Measurements from ENCODE around the gene SH3BGR. TPM values are rescaled to one million over a fixed set of nuclear protein-coding genes. Genes with fewer than 3 reads are reported as not detected.

Gene SH3BGR
- total RNA-seq, 2 donors from 2014 or later: 2.4 to 4.0 TPM

DNA sequence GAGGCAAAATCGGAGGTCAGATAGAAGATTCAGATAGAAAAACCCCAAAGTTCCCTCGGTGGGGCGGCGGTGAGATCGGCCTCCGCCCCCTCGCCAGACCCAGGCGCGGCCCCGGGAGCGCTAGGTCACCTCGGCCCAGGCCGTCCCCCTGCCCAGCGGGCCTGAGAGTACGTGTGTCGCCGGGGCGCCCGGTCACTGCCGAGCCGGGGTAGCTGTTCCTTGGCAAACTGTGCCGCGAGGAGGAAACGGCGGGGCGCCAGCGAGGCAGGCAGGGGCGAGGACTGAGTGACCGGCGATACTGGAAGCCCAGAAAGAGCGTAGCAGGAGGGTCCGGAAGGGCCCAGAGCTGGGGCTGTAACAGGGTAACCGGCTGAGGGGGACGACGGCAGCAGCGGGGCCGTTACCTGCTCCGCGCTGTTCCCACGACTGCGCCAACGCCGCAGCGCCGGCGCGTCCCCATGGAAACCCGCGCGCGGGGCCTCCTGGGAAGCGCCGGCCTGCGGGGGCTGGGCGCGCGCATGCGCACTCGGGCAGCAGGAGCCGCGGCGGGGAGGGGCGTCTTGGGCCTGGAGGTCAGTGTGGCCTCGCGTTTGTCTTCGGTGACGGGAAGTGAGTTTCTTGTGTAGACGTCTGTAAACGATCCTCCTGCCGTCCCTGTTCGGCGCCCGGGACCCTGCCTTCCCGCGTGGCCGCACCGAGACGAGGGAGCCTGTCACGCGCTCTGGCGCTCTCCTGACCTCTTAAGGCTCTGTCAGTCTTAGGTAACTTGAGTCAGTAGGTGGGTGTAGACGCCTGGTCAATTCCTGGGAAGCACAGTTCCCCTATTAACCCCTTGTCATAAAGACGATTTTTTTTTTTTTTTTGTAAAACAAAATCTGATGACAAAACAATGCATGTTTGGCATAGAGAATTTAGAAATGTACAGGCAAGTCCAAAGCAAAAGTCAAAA lies 6.2 kb upstream of the SH3BGR start, which contains the start of gene LCA5L:
TSS of gene LCA5L (minus strand) at position 458 of the 949 bp plus-strand sequence. CDS start 17,285 bp downstream, outside the sequence.
- DNase-seq: peak; percentile 92 to 96
- peaks cover 14% of the 10 kb centered on the region for H3K4me1 Mint-ChIP-seq (ENCODE audit: low read depth)
- H3K27me3 Mint-ChIP-seq (ENCODE audit: low read depth): peaks cover 27% of the 10 kb centered on the region
- no peaks in the 10 kb centered on the region for H3K9me3 Mint-ChIP-seq
- no peaks in the 10 kb centered on the region for H3K36me3 Mint-ChIP-seq (ENCODE audit: insufficient read depth in 2 of 2)
- H3K27ac Mint-ChIP-seq: peak within 1 kb of the TSS; percentile 96
- peak; percentile 92 to 93 for ATAC-seq (replicated peaks in 1 of 2)
- peak within 1 kb of the TSS; percentile 91 to 95 for H3K4me3 Mint-ChIP-seq

GRCh38 chr21:39447264-39447663 lies 4.5 kb upstream of the SH3BGR start:
- no peak for DNase-seq
- no peaks in the 10 kb centered on the region for H3K9me3 Mint-ChIP-seq
- H3K4me3 Mint-ChIP-seq: no peak overlapping the region

DNA sequence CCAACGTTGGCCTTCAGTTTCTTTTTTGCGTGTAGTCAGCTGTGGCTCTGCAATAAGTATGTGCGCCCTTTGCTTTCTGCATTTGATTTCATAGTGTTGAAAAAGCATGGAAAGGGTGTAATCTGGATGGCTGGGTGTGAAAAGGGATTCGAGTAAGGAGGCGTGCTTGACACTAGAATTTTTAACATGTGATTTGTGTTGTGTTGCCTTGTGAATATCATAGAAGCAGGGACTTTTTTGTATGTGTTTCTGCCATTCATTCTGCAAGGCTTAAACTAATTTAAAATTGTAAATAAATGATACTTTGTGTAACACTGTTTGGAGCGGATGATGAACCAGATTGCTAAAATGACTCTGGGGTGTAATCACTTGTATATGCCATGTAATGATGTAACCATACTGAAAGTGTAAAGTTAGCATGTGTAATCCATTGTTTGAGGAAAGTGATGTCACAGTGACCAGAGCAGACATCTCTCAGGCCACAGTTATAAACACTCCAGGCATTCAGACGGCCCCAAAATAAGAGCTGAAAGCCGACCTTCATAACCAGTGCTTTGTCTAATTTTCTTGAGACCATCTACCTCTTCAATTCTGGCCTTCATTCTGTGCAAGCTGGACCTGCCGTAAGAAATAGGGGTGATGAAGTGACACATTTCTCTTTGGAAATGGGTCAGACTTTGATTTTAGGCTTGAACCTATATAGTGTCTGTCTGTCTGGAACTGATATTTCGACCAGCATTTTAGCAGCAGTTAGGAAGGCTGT lies 618 bp downstream of the SH3BGR start:
- no peaks in the 10 kb centered on the region for H3K9me3 Mint-ChIP-seq
- ATAC-seq (replicated peaks in 1 of 2): peak in 1 of 2 donors; percentile 38
- H3K27ac Mint-ChIP-seq: no peak overlapping the region
- no peaks in the 10 kb centered on the region for H3K27me3 Mint-ChIP-seq (ENCODE audit: low read depth)
- H3K4me3 Mint-ChIP-seq: no peak overlapping the region
- H3K36me3 Mint-ChIP-seq (ENCODE audit: insufficient read depth in 2 of 2): no peaks in the 10 kb centered on the region
- no peaks in the 10 kb centered on the region for H3K4me1 Mint-ChIP-seq (ENCODE audit: low read depth)
- no peak for DNase-seq

More at GRCh38 chr21:39447264-39447663, 4.5 kb upstream of the SH3BGR start:
- Mint-ChIP-seq H3K4me1 (ENCODE audit: low read depth) (peaks cover 14% of the 10 kb centered on the region), H3K27ac (no peak overlapping the region), H3K36me3 (ENCODE audit: insufficient read depth in 2 of 2) (no peaks in the 10 kb centered on the region), H3K27me3 (ENCODE audit: low read depth) (peaks cover 21% of the 10 kb centered on the region)
- ATAC-seq (replicated peaks in 1 of 2): no peak

- DNase-seq: no peak
- no peaks in the 10 kb centered on the region for H3K36me3 Mint-ChIP-seq (ENCODE audit: insufficient read depth in 2 of 2)
- H3K27me3 Mint-ChIP-seq (ENCODE audit: low read depth): no peaks in the 10 kb centered on the region
- H3K4me1 Mint-ChIP-seq (ENCODE audit: low read depth): no peaks in the 10 kb centered on the region
- no peak for ATAC-seq (replicated peaks in 1 of 2)
- no peaks in the 10 kb centered on the region for H3K9me3 Mint-ChIP-seq
- H3K4me3 Mint-ChIP-seq: no peak overlapping the region
- H3K27ac Mint-ChIP-seq: no peak overlapping the region
Observed at GRCh38 chr21:39452970-39453342, 1.2 kb downstream of the SH3BGR start.

DNA sequence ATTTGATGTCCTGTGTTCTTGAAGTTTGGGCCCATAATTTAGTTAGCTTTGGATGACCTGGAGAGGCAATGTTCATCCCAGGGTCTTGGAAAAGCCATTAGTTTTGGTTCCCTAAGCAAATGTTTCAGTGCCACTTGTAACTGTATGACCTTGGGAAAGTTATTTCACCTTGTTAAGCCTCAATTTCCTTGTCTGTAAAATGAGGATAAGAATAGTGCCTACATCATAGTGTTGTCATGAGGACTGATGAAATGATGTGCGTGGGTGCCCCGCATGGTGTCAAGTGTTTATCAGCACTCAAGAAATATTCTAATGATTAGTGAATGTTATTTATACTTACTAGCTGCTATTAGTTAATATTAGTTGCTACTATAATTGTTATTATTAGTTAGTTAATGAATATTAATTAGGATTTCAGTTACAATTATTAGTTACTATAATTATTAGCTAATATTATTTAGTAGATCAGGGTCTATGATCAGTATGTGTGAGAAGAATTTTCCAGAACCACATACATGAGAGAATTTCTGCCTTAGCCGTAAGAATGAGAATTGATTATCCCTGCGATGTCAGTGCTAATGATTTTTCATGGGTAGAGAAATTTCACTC lies 1.9 kb downstream of the SH3BGR start:
- Mint-ChIP-seq H3K4me1 (ENCODE audit: low read depth) (no peaks in the 10 kb centered on the region), H3K4me3 (no peak overlapping the region), H3K36me3 (ENCODE audit: insufficient read depth in 2 of 2) (no peaks in the 10 kb centered on the region), H3K27me3 (ENCODE audit: low read depth) (no peaks in the 10 kb centered on the region), H3K27ac (no peak overlapping the region), H3K9me3 (no peaks in the 10 kb centered on the region)
- DNase-seq: no peak
- no peak for ATAC-seq (replicated peaks in 1 of 2)

GRCh38 chr21:39454949-39455668 lies 3.3 kb downstream of the SH3BGR start:
- H3K36me3 Mint-ChIP-seq (ENCODE audit: insufficient read depth in 2 of 2): no peaks in the 10 kb centered on the region
- H3K4me1 Mint-ChIP-seq (ENCODE audit: low read depth): no peaks in the 10 kb centered on the region
- DNase-seq: no peak
- H3K4me3 Mint-ChIP-seq: no peak overlapping the region
- H3K27ac Mint-ChIP-seq: no peak overlapping the region
- no peak for ATAC-seq (replicated peaks in 1 of 2)
- H3K9me3 Mint-ChIP-seq: no peaks in the 10 kb centered on the region
- no peaks in the 10 kb centered on the region for H3K27me3 Mint-ChIP-seq (ENCODE audit: low read depth)

DNA sequence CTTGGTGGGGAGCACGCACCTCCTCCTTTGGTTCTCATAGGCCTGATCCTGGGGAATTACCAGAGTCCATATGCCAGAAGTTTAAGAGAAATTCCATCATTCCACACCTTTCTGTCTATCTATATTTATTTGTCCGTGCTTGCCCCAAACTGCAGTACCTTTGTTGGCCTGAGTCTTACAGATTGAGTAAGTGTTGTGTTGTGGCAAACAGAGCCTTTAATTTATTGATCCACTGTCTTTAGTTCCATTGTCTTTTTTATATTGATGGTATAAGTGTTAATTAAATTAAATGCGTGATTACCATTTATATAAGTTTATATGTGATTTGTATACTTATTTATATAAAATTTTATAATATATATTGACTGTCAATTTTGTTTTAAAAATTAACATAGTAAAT lies 4.9 kb downstream of the SH3BGR start:
- no peaks in the 10 kb centered on the region for H3K36me3 Mint-ChIP-seq (ENCODE audit: insufficient read depth in 2 of 2)
- no peaks in the 10 kb centered on the region for H3K4me1 Mint-ChIP-seq (ENCODE audit: low read depth)
- no peaks in the 10 kb centered on the region for H3K27me3 Mint-ChIP-seq (ENCODE audit: low read depth)
- DNase-seq (no peak), ATAC-seq (replicated peaks in 1 of 2) (no peak)
- H3K27ac Mint-ChIP-seq: no peak overlapping the region
- H3K9me3 Mint-ChIP-seq: no peaks in the 10 kb centered on the region
- no peak overlapping the region for H3K4me3 Mint-ChIP-seq

DNA sequence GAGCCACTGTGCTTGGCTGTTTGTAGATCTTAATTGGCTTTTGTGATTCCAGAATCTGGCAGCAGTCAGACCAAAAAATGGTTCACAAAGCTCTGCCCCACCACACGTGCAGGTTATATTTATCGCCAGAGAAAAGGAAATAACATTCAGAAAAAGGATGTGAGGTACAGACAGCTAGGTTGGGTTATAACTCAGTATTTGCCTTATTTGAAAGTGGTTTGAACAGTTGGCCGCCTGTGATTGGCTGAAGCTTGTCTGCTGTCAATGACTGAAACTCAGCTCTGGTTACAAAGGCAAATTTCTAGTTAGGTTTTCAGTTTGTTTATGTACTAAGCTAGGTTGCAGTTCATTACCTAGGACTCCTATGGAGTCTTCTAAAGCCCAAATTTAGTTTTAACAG lies 9.6 kb downstream of the SH3BGR start:
- no peak overlapping the region for H3K4me3 Mint-ChIP-seq
- no peaks in the 10 kb centered on the region for H3K27me3 Mint-ChIP-seq (ENCODE audit: low read depth)
- no peaks in the 10 kb centered on the region for H3K4me1 Mint-ChIP-seq (ENCODE audit: low read depth)
- DNase-seq (no peak), ATAC-seq (replicated peaks in 1 of 2) (peak; percentile 32 to 49)
- peaks cover 0 to 2% of the 10 kb centered on the region in 2 donors for H3K36me3 Mint-ChIP-seq (ENCODE audit: insufficient read depth in 2 of 2)
- no peak overlapping the region for H3K27ac Mint-ChIP-seq
- peaks cover 0 to 2% of the 10 kb centered on the region in 2 donors for H3K9me3 Mint-ChIP-seq

GRCh38 chr21:39463308-39463707 lies 11.5 kb downstream of the SH3BGR start:
- DNase-seq (no peak), ATAC-seq (replicated peaks in 1 of 2) (no peak)
- Mint-ChIP-seq H3K27ac (no peak overlapping the region), H3K4me1 (ENCODE audit: low read depth) (no peaks in the 10 kb centered on the region), H3K9me3 (peaks cover 0 to 2% of the 10 kb centered on the region in 2 donors), H3K4me3 (no peak overlapping the region), H3K27me3 (ENCODE audit: low read depth) (no peaks in the 10 kb centered on the region), H3K36me3 (ENCODE audit: insufficient read depth in 2 of 2) (peaks cover 0 to 2% of the 10 kb centered on the region in 2 donors)

DNA sequence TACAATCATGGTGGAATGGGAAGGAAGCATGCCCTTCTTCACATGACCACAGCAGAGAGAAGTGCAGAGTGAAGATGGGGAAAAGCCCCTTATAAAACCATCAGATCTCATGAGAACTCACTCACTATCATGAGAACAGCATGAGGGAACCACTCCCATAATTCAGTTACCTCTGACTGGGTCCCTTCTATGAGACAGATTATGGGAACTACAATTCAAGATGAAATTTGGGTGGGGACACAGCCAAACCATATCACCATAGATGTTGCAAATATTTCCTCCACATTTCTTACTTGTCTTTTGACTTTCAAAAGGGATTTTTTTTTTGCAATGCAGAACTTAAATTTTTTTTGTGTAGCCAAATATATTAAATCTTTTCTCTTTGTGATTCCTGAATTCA lies 14.8 kb downstream of the SH3BGR start:
- no peak overlapping the region for H3K27ac Mint-ChIP-seq
- DNase-seq (no peak), ATAC-seq (replicated peaks in 1 of 2) (no peak)
- no peaks in the 10 kb centered on the region for H3K27me3 Mint-ChIP-seq (ENCODE audit: low read depth)
- peaks cover 0 to 2% of the 10 kb centered on the region in 2 donors for H3K9me3 Mint-ChIP-seq
- H3K4me3 Mint-ChIP-seq: no peak overlapping the region
- H3K36me3 Mint-ChIP-seq (ENCODE audit: insufficient read depth in 2 of 2): peaks cover 0 to 2% of the 10 kb centered on the region in 2 donors
- H3K4me1 Mint-ChIP-seq (ENCODE audit: low read depth): no peaks in the 10 kb centered on the region

- Mint-ChIP-seq H3K36me3 (ENCODE audit: insufficient read depth in 2 of 2) (peaks cover 0 to 2% of the 10 kb centered on the region in 2 donors), H3K4me3 (no peak overlapping the region), H3K27me3 (ENCODE audit: low read depth) (no peaks in the 10 kb centered on the region), H3K9me3 (peaks cover 0 to 2% of the 10 kb centered on the region in 2 donors), H3K27ac (no peak overlapping the region), H3K4me1 (ENCODE audit: low read depth) (no peaks in the 10 kb centered on the region)
- no peak for ATAC-seq (replicated peaks in 1 of 2)
- no peak for DNase-seq
Observed at GRCh38 chr21:39467746-39468145, 16.0 kb downstream of the SH3BGR start.

DNA sequence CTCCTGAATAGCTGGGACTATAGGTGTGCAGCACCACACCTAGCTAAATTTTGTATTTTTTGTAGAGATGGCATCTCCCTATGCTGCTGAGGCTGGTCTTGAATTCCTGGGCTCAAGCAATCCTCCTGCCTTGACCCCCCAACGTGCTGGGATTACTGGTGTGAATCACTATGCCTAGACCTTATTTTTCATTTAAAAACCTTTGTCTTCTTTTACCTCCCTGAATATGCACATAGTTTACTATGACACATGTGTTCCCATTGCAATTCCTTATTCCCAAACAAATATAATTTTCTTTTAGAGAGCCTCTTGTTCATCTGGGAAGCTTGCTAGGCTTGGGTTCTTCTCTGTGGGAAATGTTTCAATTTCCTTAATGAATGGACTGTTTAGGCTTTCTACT lies 16.8 kb downstream of the SH3BGR start:
- Mint-ChIP-seq H3K9me3 (peaks cover 0 to 2% of the 10 kb centered on the region in 2 donors), H3K27ac (no peak overlapping the region), H3K27me3 (ENCODE audit: low read depth) (no peaks in the 10 kb centered on the region), H3K4me1 (ENCODE audit: low read depth) (no peaks in the 10 kb centered on the region), H3K4me3 (no peak overlapping the region), H3K36me3 (ENCODE audit: insufficient read depth in 2 of 2) (peaks cover 0 to 2% of the 10 kb centered on the region in 2 donors)
- ATAC-seq (replicated peaks in 1 of 2) (no peak), DNase-seq (no peak)
